Activated B cell treated with CpG ODN at 0.5 μM for 24 hours (primary cell): ENCODE results near the gene GNB2. TPM values are rescaled to one million over a fixed set of nuclear protein-coding genes. Genes with fewer than 3 reads are reported as not detected.
"Not testable (repeated sequence)": the region's sequence is repeated elsewhere in the genome, so short reads cannot be mapped to it uniquely, and the experiment has no call there.

Source experiments
- ATAC-seq: fragments of 200-7000 bp; cut with Tn5 transposase; one replicate; pipeline ENCODE4 v1.10.0; 2021; ENCODE audit warnings: low read depth, mild to moderate bottlenecking, moderate library complexity
- CTCF ChIA-PET: fragments of 350-600 bp; sonication (Branson Sonifier 250); formaldehyde crosslinking; loops from one replicate; lab custom pipeline; 2021; ENCODE audit warnings: antibody characterized with exemption; lab: Charles Lee
- POLR2A ChIA-PET: fragments of 350-600 bp; sonication (Branson Sonifier 250); formaldehyde crosslinking; loops from one replicate; lab custom pipeline; 2021; ENCODE audit warnings: antibody characterized with exemption; lab: Charles Lee
- DNase-seq: peaks from one replicate; pipeline ENCODE4 v3.0.0; 2022
- H3K27ac Mint-ChIP-seq: one replicate; pipeline ENCODE4 v1.8.0; 2020; ENCODE audit warnings: mixed read lengths
- H3K27me3 Mint-ChIP-seq: one replicate; pipeline ENCODE4 v1.8.0; 2021; ENCODE audit warnings: mixed read lengths
- H3K36me3 Mint-ChIP-seq: one replicate; pipeline ENCODE4 v1.8.0; 2021; ENCODE audit warnings: low read depth, mixed read lengths
- H3K4me1 Mint-ChIP-seq: one replicate; pipeline ENCODE4 v1.8.0; 2021; ENCODE audit warnings: mixed read lengths
- H3K4me3 Mint-ChIP-seq: one replicate; pipeline ENCODE4 v1.8.0; 2020; ENCODE audit warnings: mild to moderate bottlenecking, mixed read lengths
- H3K9me3 Mint-ChIP-seq: one replicate; pipeline ENCODE4 v1.8.0; 2020; ENCODE audit warnings: mixed read lengths
- CTCF ChIP-seq: fragments of 200-600 bp; IDR thresholded peaks from one replicate; pipeline ENCODE4 v1.8.0; 2022; ENCODE audit warnings: antibody characterized with exemption, mild to moderate bottlenecking
- intact Hi-C: fragments of 100-400 bp; cut with micrococcal nuclease; formaldehyde crosslinking; loops from one replicate; pipeline ENCODE4 v1.15.1; 2024
- total RNA-seq: library from RNA; stranded (reverse); gene quantifications from 2 replicates; pipeline ENCODE4 v1.2.3, GENCODE V29; 2022

GNB2 gene
- total RNA-seq, 1 donor from 2014 or later = 132 TPM

GRCh38 chr7:100720279-100720670 lies 46.7 kb downstream of the GNB2 start, which contains the start of gene EPO:
EPO (plus strand) TSS chr7:100720468; CDS start chr7:100720981, 513 bp downstream.
- no peak for DNase-seq
- H3K36me3 Mint-ChIP-seq = no peaks in the 10 kb centered on the region
- TF ChIP-seq CTCF = no peak
- H3K27ac Mint-ChIP-seq = no peak within 1 kb of the TSS
- ChIA-PET CTCF (no interaction called here), POLR2A (no interaction called here)
- peaks cover 13% of the 10 kb centered on the region for H3K9me3 Mint-ChIP-seq
- no peak within 1 kb of the TSS for H3K4me3 Mint-ChIP-seq
- peaks cover 38% of the 10 kb centered on the region for H3K27me3 Mint-ChIP-seq
- ATAC-seq = no peak
- H3K4me1 Mint-ChIP-seq = peaks cover 7% of the 10 kb centered on the region
- intact Hi-C loops = no loop called here

- Mint-ChIP-seq H3K4me3 (no peak overlapping the region), H3K27me3 (peaks cover 38% of the 10 kb centered on the region)
These were observed 47.3 kb downstream of the GNB2 start for GRCh38 chr7:100720671-100721504.

DNA sequence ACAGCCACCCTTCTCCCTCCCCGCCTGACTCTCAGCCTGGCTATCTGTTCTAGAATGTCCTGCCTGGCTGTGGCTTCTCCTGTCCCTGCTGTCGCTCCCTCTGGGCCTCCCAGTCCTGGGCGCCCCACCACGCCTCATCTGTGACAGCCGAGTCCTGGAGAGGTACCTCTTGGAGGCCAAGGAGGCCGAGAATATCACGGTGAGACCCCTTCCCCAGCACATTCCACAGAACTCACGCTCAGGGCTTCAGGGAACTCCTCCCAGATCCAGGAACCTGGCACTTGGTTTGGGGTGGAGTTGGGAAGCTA lies 47.9 kb downstream of the GNB2 start:
- ChIA-PET CTCF (interaction anchor here (1.4 kb wide), 1 partner anchor 16 kb away, joined by 5 read pairs; the partner anchor contains the start of gene POP7), POLR2A (no interaction called here)
- peaks cover 7% of the 10 kb centered on the region for H3K4me1 Mint-ChIP-seq
- TF ChIP-seq CTCF = no peak
- no peak for ATAC-seq
- no peak overlapping the region for H3K4me3 Mint-ChIP-seq
- no peaks in the 10 kb centered on the region for H3K36me3 Mint-ChIP-seq
- intact Hi-C loops = no loop called here
- H3K27me3 Mint-ChIP-seq = peaks cover 38% of the 10 kb centered on the region
- peaks cover 13% of the 10 kb centered on the region for H3K9me3 Mint-ChIP-seq
- DNase-seq = no peak
- H3K27ac Mint-ChIP-seq = no peak overlapping the region

More at GRCh38 chr7:100720671-100721504, 47.3 kb downstream of the GNB2 start:
- POLR2A ChIA-PET = no interaction called here
- no peak for DNase-seq
- intact Hi-C loops = no loop called here
- Mint-ChIP-seq H3K36me3 (no peaks in the 10 kb centered on the region), H3K4me1 (peaks cover 7% of the 10 kb centered on the region), H3K9me3 (peaks cover 13% of the 10 kb centered on the region), H3K27ac (no peak overlapping the region)
- CTCF ChIA-PET = interaction anchor here (1.4 kb wide), 1 partner anchor 15 kb away, joined by 5 read pairs; the partner anchor contains the start of gene POP7
- no peak for ATAC-seq
- no peak for TF ChIP-seq CTCF

DNA sequence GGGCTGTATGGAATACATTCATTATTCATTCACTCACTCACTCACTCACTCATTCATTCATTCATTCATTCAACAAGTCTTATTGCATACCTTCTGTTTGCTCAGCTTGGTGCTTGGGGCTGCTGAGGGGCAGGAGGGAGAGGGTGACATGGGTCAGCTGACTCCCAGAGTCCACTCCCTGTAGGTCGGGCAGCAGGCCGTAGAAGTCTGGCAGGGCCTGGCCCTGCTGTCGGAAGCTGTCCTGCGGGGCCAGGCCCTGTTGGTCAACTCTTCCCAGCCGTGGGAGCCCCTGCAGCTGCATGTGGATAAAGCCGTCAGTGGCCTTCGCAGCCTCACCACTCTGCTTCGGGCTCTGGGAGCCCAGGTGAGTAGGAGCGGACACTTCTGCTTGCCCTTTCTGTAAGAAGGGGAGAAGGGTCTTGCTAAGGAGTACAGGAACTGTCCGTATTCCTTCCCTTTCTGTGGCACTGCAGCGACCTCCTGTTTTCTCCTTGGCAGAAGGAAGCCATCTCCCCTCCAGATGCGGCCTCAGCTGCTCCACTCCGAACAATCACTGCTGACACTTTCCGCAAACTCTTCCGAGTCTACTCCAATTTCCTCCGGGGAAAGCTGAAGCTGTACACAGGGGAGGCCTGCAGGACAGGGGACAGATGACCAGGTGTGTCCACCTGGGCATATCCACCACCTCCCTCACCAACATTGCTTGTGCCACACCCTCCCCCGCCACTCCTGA lies 49.1 kb downstream of the GNB2 start:
- intact Hi-C loops = no loop called here
- CTCF ChIA-PET = no interaction called here
- Mint-ChIP-seq H3K4me1 (peaks cover 7% of the 10 kb centered on the region), H3K9me3 (peaks cover 13% of the 10 kb centered on the region), H3K4me3 (no peak overlapping the region), H3K27ac (no peak overlapping the region), H3K27me3 (peaks cover 44% of the 10 kb centered on the region), H3K36me3 (no peaks in the 10 kb centered on the region)
- DNase-seq = no peak
- POLR2A ChIA-PET = no interaction called here
- TF ChIP-seq CTCF = no peak
- no peak for ATAC-seq

- Mint-ChIP-seq H3K27ac (no peak overlapping the region), H3K4me1 (peaks cover 7% of the 10 kb centered on the region), H3K27me3 (peaks cover 42% of the 10 kb centered on the region), H3K4me3 (no peak overlapping the region), H3K9me3 (peaks cover 3% of the 10 kb centered on the region), H3K36me3 (no peaks in the 10 kb centered on the region)
- TF ChIP-seq CTCF = no peak
- ChIA-PET POLR2A (no interaction called here), CTCF (interaction anchor here (1.3 to 3.0 kb wide), 2 partner anchors 10 to 164 kb away, joined by 3 to 7 read pairs; partner anchors contain the start of gene ZAN)
- ATAC-seq (no peak), DNase-seq (no peak)
- intact Hi-C loops = no loop called here
These were observed 50.3 kb downstream of the GNB2 start for GRCh38 chr7:100723732-100724275.

DNA sequence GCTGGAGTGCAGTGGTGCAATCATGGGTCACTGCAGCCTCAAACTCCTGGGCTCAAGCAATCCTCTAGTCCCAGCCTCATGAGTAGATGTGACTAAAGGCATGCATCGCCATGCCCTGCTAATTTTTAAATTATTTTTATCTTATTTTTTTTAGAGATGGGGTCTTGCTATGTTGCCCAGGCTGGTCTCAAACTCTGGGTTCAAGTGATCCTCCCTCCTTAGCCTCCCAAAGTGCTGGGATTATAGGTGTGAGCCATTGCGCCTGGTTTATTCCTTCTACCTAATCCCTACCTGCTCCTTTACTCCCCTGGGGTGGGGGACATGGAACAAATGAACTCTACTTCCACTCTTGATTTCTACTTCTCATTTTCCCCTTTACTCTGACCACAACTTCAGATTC lies 50.8 kb downstream of the GNB2 start:
- ATAC-seq, H3K4me1 Mint-ChIP-seq, DNase-seq, H3K9me3 Mint-ChIP-seq, H3K36me3 Mint-ChIP-seq, intact Hi-C loops, H3K4me3 Mint-ChIP-seq, H3K27ac Mint-ChIP-seq: not testable (repeated sequence)
- CTCF ChIA-PET = interaction anchor here (0.7 to 3.0 kb wide), 5 partner anchors 9 to 267 kb away, joined by 3 to 19 read pairs (median 3); partner anchors contain the start of genes POP7 and ZAN
- H3K27me3 Mint-ChIP-seq = peaks cover 38% of the 10 kb centered on the region
- POLR2A ChIA-PET = interaction anchor here (0.7 kb wide), 1 partner anchor 25 kb away, joined by 3 read pairs; no protein-coding TSS in a partner anchor
